Body of pancreas (tissue), 4 donors: ENCODE results near the gene BRME1.

Experiments used
- CTCF ChIP-seq, 7 experiments: fragments of 450-650 bp in 4 of 7; fragments of 200-600 bp in 3 of 7; sonication (generic) in 3 of 7; IDR thresholded peaks; one replicate each; pipeline ENCODE4 v1.5.1; 2016 to 2019; ENCODE audit warnings: antibody characterized with exemption in 7 of 7
- POLR2A ChIP-seq, 3 donors: fragments of 450-650 bp; IDR thresholded peaks; one replicate each; pipeline ENCODE4 v1.6.1; 2016; ENCODE audit warnings: antibody characterized with exemption in 3 of 3, mild to moderate bottlenecking in 2 of 3

- TF ChIP-seq CTCF (IDR thresholded peaks at IDR 0.05): no peak
- TF ChIP-seq POLR2A (IDR thresholded peaks at IDR 0.05): no peak
These were observed 41.8 kb downstream of the BRME1 start for GRCh38 chr19:13864046-13864666.
